CD14-positive monocyte (primary cell): ENCODE results near the gene DMRT2. TPM values are rescaled to one million over a fixed set of nuclear protein-coding genes. Genes with fewer than 3 reads are reported as not detected.

Source experiments
- DNase-seq, 3 donors: peaks; one replicate each; pipeline ENCODE4 v3.0.0-alpha.2; 2011 to 2022
- H2AFZ ChIP-seq: 2 replicates; pipeline ENCODE4 v1.6.0; 2012; ENCODE audit warnings: mild to moderate bottlenecking, low read depth, low read length, inconsistent platforms; ENCODE audit not compliant: insufficient read depth, poor library complexity, severe bottlenecking
- H3K27ac ChIP-seq, 2 donors: 1 replicate in 1 of 2; 2 replicates in 1 of 2; pipeline ENCODE4 v1.5.1; 2012 to 2013; ENCODE audit warnings: low read length in 2 of 2, control low read depth in 1 of 2, inconsistent platforms in 1 of 2, low read depth in 1 of 2, mild to moderate bottlenecking in 1 of 2
- H3K27me3 ChIP-seq, 2 donors: one replicate each; pipeline versions ENCODE4 v1.6.0 to v1.6.1; 2011 to 2013; ENCODE audit warnings: low read length in 2 of 2; ENCODE audit not compliant: control insufficient read depth in 2 of 2, insufficient read depth in 2 of 2
- H3K36me3 ChIP-seq, 2 donors: replicated peaks in 1 of 2; 1 replicate in 1 of 2; 2 replicates in 1 of 2; pipeline versions ENCODE4 v1.5.1 to v1.6.1; 2012 to 2013; ENCODE audit warnings: low read length in 2 of 2, control low read depth in 1 of 2, inconsistent platforms in 1 of 2, mild to moderate bottlenecking in 1 of 2; ENCODE audit not compliant: insufficient read depth in 2 of 2, control insufficient read depth in 1 of 2
- H3K4me1 ChIP-seq, 2 donors: 1 replicate in 1 of 2; 2 replicates in 1 of 2; pipeline versions ENCODE4 v1.5.1 to v1.6.1; 2012 to 2013; ENCODE audit warnings: low read length in 2 of 2, control low read depth in 1 of 2, inconsistent platforms in 1 of 2, mild to moderate bottlenecking in 1 of 2, moderate library complexity in 1 of 2; ENCODE audit not compliant: insufficient read depth in 2 of 2, control insufficient read depth in 1 of 2
- H3K4me2 ChIP-seq: replicated peaks from 2 replicates; pipeline ENCODE3; 2012; ENCODE audit warnings: low read length, moderate library complexity, mild to moderate bottlenecking; ENCODE audit not compliant: poor library complexity, severe bottlenecking; ENCODE audit errors: extremely low read depth
- H3K4me3 ChIP-seq, 3 experiments: fragments of 200-600 bp in 1 of 3; sonication (generic) in 1 of 3; replicated peaks in 1 of 3; 1 replicate in 2 of 3; 2 replicates in 1 of 3; pipeline ENCODE4 v1.5.1; 2011 to 2013; ENCODE audit warnings: low read length in 3 of 3, mild to moderate bottlenecking in 3 of 3, control low read depth in 2 of 3, low read depth in 2 of 3, inconsistent platforms in 1 of 3, moderate library complexity in 1 of 3
- H3K79me2 ChIP-seq: 2 replicates; pipeline ENCODE4 v1.6.0; 2012; ENCODE audit warnings: mild to moderate bottlenecking, control low read depth, inconsistent platforms, low read length, moderate library complexity; ENCODE audit not compliant: insufficient read depth
- H3K9ac ChIP-seq: 2 replicates; pipeline ENCODE4 v1.6.0; 2017; ENCODE audit warnings: low read length, mild to moderate bottlenecking; ENCODE audit not compliant: insufficient read depth, poor library complexity, severe bottlenecking
- H3K9me3 ChIP-seq, 2 donors: replicated peaks in 1 of 2; 1 replicate in 1 of 2; 2 replicates in 1 of 2; pipeline versions ENCODE4 v1.5.1 to v1.6.1; 2012 to 2013; ENCODE audit warnings: low read length in 2 of 2, control low read depth in 1 of 2; ENCODE audit not compliant: control insufficient read depth in 1 of 2, insufficient read depth in 1 of 2
- H4K20me1 ChIP-seq: 2 replicates; pipeline ENCODE4 v1.6.0; 2012; ENCODE audit warnings: mild to moderate bottlenecking, low read length, control low read depth, moderate library complexity; ENCODE audit not compliant: insufficient read depth
- H3K27ac Mint-ChIP-seq, 7 donors: one replicate each; pipeline ENCODE4 v1.8.0; 2020; ENCODE audit warnings: mild to moderate bottlenecking in 7 of 7, mixed read lengths in 7 of 7, moderate library complexity in 6 of 7, inconsistent platforms in 2 of 7
- H3K27me3 Mint-ChIP-seq, 3 donors: one replicate each; pipeline ENCODE4 v1.8.0; 2021 to 2022; ENCODE audit warnings: low read depth in 3 of 3, mild to moderate bottlenecking in 3 of 3, mixed read lengths in 3 of 3, moderate library complexity in 3 of 3, inconsistent platforms in 1 of 3
- H3K36me3 Mint-ChIP-seq, 2 donors: one replicate each; pipeline ENCODE4 v1.8.0; 2020; ENCODE audit warnings: mixed read lengths in 2 of 2, inconsistent platforms in 1 of 2, mild to moderate bottlenecking in 1 of 2
- H3K4me1 Mint-ChIP-seq: one replicate; pipeline ENCODE4 v1.8.0; 2020; ENCODE audit warnings: mild to moderate bottlenecking, mixed read lengths
- H3K4me3 Mint-ChIP-seq, 2 donors: one replicate each; pipeline ENCODE4 v1.8.0; 2020; ENCODE audit warnings: mild to moderate bottlenecking in 2 of 2, mixed read lengths in 2 of 2, moderate library complexity in 1 of 2
- H3K9me3 Mint-ChIP-seq, 7 donors: one replicate each; pipeline ENCODE4 v1.8.0; 2020 to 2022; ENCODE audit warnings: mixed read lengths in 7 of 7, mild to moderate bottlenecking in 6 of 7, moderate library complexity in 6 of 7, inconsistent platforms in 2 of 7
- whole genome bisulfite sequencing: methylation state at CpG from one replicate; pipeline ENCODE4 v1.1.5; 2013; ENCODE audit warnings: missing lambda C conversion rate; ENCODE audit not compliant: insufficient coverage; 5-methylcytosine and 5-hydroxymethylcytosine counted together
- intact Hi-C, 2 donors: fragments of 100-400 bp; cut with micrococcal nuclease; formaldehyde crosslinking; loops; one replicate each; pipeline versions ENCODE4 v1.15.0 to v1.15.1; 2023
- polyA plus RNA-seq, 3 donors: library from polyadenylated mRNA; depleted of rRNA in 1 of 3; unstranded in 2 of 3; stranded (reverse) in 1 of 3; fragments of 300-500 nt in 2 of 3; fragments of >200 nt in 1 of 3; fragmentation: Illumina TruSeq in 2 of 3; gene quantifications; 1 replicate in 2 of 3; 2 replicates in 1 of 3; pipeline ENCODE4 v1.2.3, GENCODE V29; 2012 to 2021
- TF ChIP-seq, protein P1 (sequence below): fragments of 200-600 bp; IDR thresholded peaks from one replicate; pipeline ENCODE4 v1.8.0; 2022; ENCODE audit warnings: antibody characterized with exemption, mild to moderate bottlenecking

DMRT2 gene
- polyA plus RNA-seq, 3 donors: not detected

DNA sequence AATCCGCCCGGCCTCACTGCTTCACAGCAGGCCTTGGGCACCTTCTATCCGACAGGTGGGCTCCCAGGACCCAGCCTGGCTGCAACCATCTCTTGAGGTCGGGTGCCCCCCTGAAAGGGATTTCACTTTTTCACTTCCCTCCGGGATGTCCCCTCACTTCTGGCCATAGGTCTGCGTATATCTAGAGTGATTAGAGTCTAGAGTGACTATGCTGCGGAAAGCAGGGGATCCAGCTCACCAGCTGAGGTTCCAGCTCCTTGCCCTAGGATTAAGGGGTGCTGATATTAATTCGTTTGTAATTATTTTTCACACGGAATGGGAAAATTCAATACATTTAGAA is 3.1 kb downstream of the DMRT2 start:
- Mint-ChIP-seq H3K9me3 (peaks cover 3 to 40% (median 18%) of the 10 kb centered on the region in 7 donors), H3K27me3 (peaks cover 85 to 92% (median 88%) of the 10 kb centered on the region in 3 donors), H3K27ac (no peak overlapping the region), H3K4me1 (peaks cover 35% of the 10 kb centered on the region), H3K36me3 (peaks cover 4 to 8% of the 10 kb centered on the region in 2 donors), H3K4me3 (peak overlapping the region in 1 of 2 donors; percentile 87)
- intact Hi-C loops: no loop called here
- Histone ChIP-seq H3K9me3 (peaks cover 4 to 51% of the 10 kb centered on the region in 2 donors), H3K36me3 (no peaks in the 10 kb centered on the region), H3K9ac (no peak overlapping the region), H3K79me2 (no peaks in the 10 kb centered on the region), H3K27ac (no peak overlapping the region), H3K4me3 (no peak overlapping the region), H2AFZ (no peak overlapping the region), H4K20me1 (no peaks in the 10 kb centered on the region), H3K4me1 (peaks cover 15 to 32% of the 10 kb centered on the region in 2 donors), H3K27me3 (peaks cover 81 to 97% of the 10 kb centered on the region in 2 donors), H3K4me2 (no peak overlapping the region)
- DNase-seq: no peak
- TF ChIP-seq, protein P1, sequence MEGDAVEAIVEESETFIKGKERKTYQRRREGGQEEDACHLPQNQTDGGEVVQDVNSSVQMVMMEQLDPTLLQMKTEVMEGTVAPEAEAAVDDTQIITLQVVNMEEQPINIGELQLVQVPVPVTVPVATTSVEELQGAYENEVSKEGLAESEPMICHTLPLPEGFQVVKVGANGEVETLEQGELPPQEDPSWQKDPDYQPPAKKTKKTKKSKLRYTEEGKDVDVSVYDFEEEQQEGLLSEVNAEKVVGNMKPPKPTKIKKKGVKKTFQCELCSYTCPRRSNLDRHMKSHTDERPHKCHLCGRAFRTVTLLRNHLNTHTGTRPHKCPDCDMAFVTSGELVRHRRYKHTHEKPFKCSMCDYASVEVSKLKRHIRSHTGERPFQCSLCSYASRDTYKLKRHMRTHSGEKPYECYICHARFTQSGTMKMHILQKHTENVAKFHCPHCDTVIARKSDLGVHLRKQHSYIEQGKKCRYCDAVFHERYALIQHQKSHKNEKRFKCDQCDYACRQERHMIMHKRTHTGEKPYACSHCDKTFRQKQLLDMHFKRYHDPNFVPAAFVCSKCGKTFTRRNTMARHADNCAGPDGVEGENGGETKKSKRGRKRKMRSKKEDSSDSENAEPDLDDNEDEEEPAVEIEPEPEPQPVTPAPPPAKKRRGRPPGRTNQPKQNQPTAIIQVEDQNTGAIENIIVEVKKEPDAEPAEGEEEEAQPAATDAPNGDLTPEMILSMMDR: no peak
- 29% methylated on average over 5 of the region's 9 CpGs for WGBS

DNA sequence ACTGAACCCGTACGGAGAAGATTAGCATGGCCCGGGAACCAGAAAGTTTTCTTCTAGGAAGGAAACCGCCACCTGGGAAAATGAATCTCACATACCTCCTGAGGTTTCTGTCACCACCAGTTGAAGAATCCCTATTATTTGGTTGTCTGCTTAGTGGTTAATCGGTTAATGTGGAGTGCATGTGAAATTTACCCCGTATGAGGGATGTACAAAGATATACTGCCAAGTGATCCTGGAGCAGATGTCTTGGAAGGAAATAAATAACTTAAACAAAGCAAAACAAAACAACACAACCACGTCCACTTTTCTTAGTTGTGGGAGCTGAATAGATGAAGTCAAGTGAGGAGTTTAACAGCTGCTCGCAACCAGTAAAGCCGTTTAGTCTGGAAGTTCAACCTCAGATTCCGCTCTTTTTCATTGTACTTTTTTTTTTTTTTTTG is 3.8 kb downstream of the DMRT2 start:
- no peaks in the 10 kb centered on the region for H4K20me1 ChIP-seq
- no peaks in the 10 kb centered on the region for H3K36me3 ChIP-seq
- H3K36me3 Mint-ChIP-seq: peaks cover 4 to 7% of the 10 kb centered on the region in 2 donors
- H3K4me1 Mint-ChIP-seq: peaks cover 27% of the 10 kb centered on the region
- peaks cover 3 to 34% (median 14%) of the 10 kb centered on the region in 7 donors for H3K9me3 Mint-ChIP-seq
- peaks cover 4 to 43% of the 10 kb centered on the region in 2 donors for H3K9me3 ChIP-seq
- peaks cover 81 to 87% (median 85%) of the 10 kb centered on the region in 3 donors for H3K27me3 Mint-ChIP-seq
- H3K27me3 ChIP-seq: peaks cover 75 to 91% of the 10 kb centered on the region in 2 donors
- H3K4me3 ChIP-seq: no peak overlapping the region
- no peak overlapping the region for H3K9ac ChIP-seq
- DNase-seq: no peak
- peaks cover 7 to 25% of the 10 kb centered on the region in 2 donors for H3K4me1 ChIP-seq
- H2AFZ ChIP-seq: no peak overlapping the region
- intact Hi-C loops: no loop called here
- WGBS: no CpG with 5 or more reads among the region's 10 CpGs
- H3K4me2 ChIP-seq: no peak overlapping the region
- no peak overlapping the region for H3K27ac Mint-ChIP-seq
- TF ChIP-seq, protein P1: no peak
- no peaks in the 10 kb centered on the region for H3K79me2 ChIP-seq
- peak overlapping the region in 1 of 2 donors; percentile 69 for H3K4me3 Mint-ChIP-seq
- H3K27ac ChIP-seq: no peak overlapping the region
